Measurements from ENCODE around the gene TARDBP. TPM values are rescaled to one million over a fixed set of nuclear protein-coding genes. Genes with fewer than 3 reads are reported as not detected.

TARDBP gene
- total and polyA plus RNA-seq, 2 donors (not counting 1 experiment from before 2014, with no cell fraction given): 97.1 to 161 TPM

GRCh38 chr1:10973552-10973951 lies 38.9 kb upstream of the TARDBP start:
- no peaks in the 10 kb centered on the region for H3K79me2 ChIP-seq (ENCODE audit: control insufficient read depth, insufficient read depth, low read length)
- H3K27ac ChIP-seq (ENCODE audit: insufficient read depth, low read length): no peak overlapping the region
- H3K36me3 ChIP-seq (ENCODE audit: control insufficient read depth, insufficient read depth, low read length): no peaks in the 10 kb centered on the region
- H3K4me3 ChIP-seq (replicated peaks in 1 of 4; ENCODE audit: control extremely low read depth in 1 of 4, insufficient read depth in 1 of 4, low read depth in 3 of 4, low read length in 4 of 4): no peak overlapping the region
- no peaks in the 10 kb centered on the region for H3K9me3 ChIP-seq (ENCODE audit: control insufficient read depth, insufficient read depth, low read depth, low read length)
- H4K20me1 ChIP-seq (ENCODE audit: control insufficient read depth, extremely low read depth, insufficient read depth, low read length): no peaks in the 10 kb centered on the region
- H2AFZ ChIP-seq (ENCODE audit: low read length): no peak overlapping the region
- peak overlapping the region; percentile 35 for H3K4me2 ChIP-seq (ENCODE audit: extremely low read depth, insufficient read depth, low read length)
- no peaks in the 10 kb centered on the region for H3K27me3 ChIP-seq (ENCODE audit: control insufficient read depth, insufficient read depth, low read length)
- TF ChIP-seq EZH2 (IDR thresholded peaks at IDR 0.05; ENCODE audit: low read length, missing control alignments) (no peak), CTCF (conservative IDR thresholded peaks at IDR 0.05 in 1 of 2, IDR thresholded peaks at IDR 0.05 in 1 of 2; ENCODE audit: low read depth in 1 of 2, low read length in 2 of 2) (no peak)
- no peak overlapping the region for H3K9ac ChIP-seq (ENCODE audit: insufficient read depth, low read length)
- DNase-seq (ENCODE audit: low read depth in 2 of 2): peak; percentile 70 to 73
- peaks cover 4% of the 10 kb centered on the region for H3K4me1 ChIP-seq (ENCODE audit: control insufficient read depth, extremely low read depth, insufficient read depth, low read length)

DNA sequence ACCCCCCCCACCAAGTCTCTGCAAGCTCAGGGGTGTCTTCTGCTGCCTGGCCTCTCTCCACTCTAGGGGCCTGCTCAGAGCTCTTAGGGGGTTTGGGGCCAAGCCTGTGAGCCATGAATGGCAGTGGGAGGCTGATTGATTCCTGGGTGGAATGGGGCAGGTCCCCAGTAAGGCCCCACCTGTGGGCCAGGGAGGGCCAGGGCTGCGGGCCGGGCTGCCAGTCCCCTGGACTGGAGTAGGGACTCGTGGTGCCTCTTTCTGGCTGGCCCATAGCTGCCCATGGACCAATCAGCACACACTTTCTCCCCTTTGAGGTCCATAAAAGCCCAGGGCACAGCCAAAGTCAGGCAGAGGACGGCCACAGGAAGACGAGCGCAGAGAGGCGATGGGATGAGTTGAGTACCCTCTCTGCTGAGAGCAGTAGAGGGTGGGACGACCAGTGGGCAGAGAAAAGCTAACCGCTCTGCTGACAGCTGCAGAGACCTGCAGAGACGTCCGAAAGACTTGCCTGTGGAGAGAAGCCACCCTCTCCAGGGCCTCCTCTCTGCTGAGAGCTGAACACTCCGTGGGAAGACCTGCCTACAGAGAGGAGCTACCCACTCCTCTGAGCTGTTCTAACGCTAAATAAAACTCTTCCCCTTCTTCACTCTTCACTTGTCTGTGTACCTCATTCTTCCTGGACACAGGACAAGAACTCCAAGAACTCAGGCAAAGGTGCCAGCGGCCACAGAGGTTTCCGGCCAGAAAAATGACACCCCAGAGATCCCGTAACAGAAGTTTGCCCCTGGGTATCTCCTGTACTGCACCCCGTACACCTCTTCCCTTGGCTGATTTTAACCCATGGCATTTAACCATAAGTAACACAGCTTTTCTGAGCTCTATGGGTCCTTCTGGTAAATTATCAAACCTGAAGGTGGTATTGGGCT lies 38.2 kb upstream of the TARDBP start:
- TF ChIP-seq CTCF (conservative IDR thresholded peaks at IDR 0.05 in 1 of 2, IDR thresholded peaks at IDR 0.05 in 1 of 2; ENCODE audit: low read depth in 1 of 2, low read length in 2 of 2) (no peak), EZH2 (IDR thresholded peaks at IDR 0.05; ENCODE audit: low read length, missing control alignments) (no peak)
- Histone ChIP-seq H3K9ac (ENCODE audit: insufficient read depth, low read length) (no peak overlapping the region), H3K79me2 (ENCODE audit: control insufficient read depth, insufficient read depth, low read length) (no peaks in the 10 kb centered on the region), H4K20me1 (ENCODE audit: control insufficient read depth, extremely low read depth, insufficient read depth, low read length) (no peaks in the 10 kb centered on the region), H3K4me1 (ENCODE audit: control insufficient read depth, extremely low read depth, insufficient read depth, low read length) (peaks cover 4% of the 10 kb centered on the region), H2AFZ (ENCODE audit: low read length) (no peak overlapping the region), H3K9me3 (ENCODE audit: control insufficient read depth, insufficient read depth, low read depth, low read length) (no peaks in the 10 kb centered on the region), H3K27me3 (ENCODE audit: control insufficient read depth, insufficient read depth, low read length) (no peaks in the 10 kb centered on the region), H3K4me3 (replicated peaks in 1 of 4; ENCODE audit: control extremely low read depth in 1 of 4, insufficient read depth in 1 of 4, low read depth in 3 of 4, low read length in 4 of 4) (no peak overlapping the region), H3K36me3 (ENCODE audit: control insufficient read depth, insufficient read depth, low read length) (no peaks in the 10 kb centered on the region), H3K4me2 (ENCODE audit: extremely low read depth, insufficient read depth, low read length) (peak overlapping the region; percentile 35), H3K27ac (ENCODE audit: insufficient read depth, low read length) (no peak overlapping the region)
- no peak for DNase-seq (ENCODE audit: low read depth in 2 of 2)

DNA sequence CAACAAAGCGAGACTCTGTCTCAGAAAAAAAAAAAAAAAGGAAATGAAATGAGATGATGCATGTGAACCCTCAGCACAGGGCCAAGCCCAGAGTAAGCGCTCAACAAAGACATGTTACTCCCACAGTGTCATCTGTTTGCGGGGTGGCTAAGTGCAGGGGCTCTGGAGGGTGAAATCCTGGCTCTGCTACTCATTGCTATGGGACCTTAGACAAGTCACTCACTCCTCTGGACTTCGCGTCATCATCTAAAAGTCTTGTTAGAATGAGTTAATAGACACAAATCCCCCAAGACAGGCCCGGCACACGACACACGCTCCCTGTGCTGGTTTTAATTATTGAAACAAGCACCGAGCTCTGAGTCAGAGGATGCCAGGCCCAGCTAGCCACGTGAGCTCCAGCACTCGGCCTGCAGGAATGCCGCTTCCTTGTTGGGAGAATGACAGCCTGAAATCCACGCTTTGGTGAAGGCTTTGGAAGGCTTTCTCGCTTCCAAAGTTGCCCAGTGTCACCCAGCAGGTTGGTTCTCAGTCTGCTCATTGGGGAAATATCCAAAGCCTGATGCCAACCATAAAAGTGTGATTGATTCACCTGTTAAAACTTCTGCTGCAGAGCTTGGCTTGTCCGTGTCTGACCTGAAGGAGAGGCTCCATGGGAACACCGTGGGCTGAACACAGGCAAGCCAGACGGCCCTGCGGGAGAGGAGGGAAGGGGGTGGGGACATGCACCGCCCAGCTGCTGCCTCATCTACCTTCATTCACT lies 36.7 kb upstream of the TARDBP start:
- H3K4me2 ChIP-seq (ENCODE audit: extremely low read depth, insufficient read depth, low read length): no peak overlapping the region
- no peak overlapping the region for H2AFZ ChIP-seq (ENCODE audit: low read length)
- H3K4me1 ChIP-seq (ENCODE audit: control insufficient read depth, extremely low read depth, insufficient read depth, low read length): peaks cover 4% of the 10 kb centered on the region
- H3K9me3 ChIP-seq (ENCODE audit: control insufficient read depth, insufficient read depth, low read depth, low read length): no peaks in the 10 kb centered on the region
- no peaks in the 10 kb centered on the region for H3K27me3 ChIP-seq (ENCODE audit: control insufficient read depth, insufficient read depth, low read length)
- no peaks in the 10 kb centered on the region for H3K79me2 ChIP-seq (ENCODE audit: control insufficient read depth, insufficient read depth, low read length)
- TF ChIP-seq CTCF (conservative IDR thresholded peaks at IDR 0.05 in 1 of 2, IDR thresholded peaks at IDR 0.05 in 1 of 2; ENCODE audit: low read depth in 1 of 2, low read length in 2 of 2): no peak
- TF ChIP-seq EZH2 (IDR thresholded peaks at IDR 0.05; ENCODE audit: low read length, missing control alignments): no peak
- no peaks in the 10 kb centered on the region for H3K36me3 ChIP-seq (ENCODE audit: control insufficient read depth, insufficient read depth, low read length)
- no peaks in the 10 kb centered on the region for H4K20me1 ChIP-seq (ENCODE audit: control insufficient read depth, extremely low read depth, insufficient read depth, low read length)
- H3K9ac ChIP-seq (ENCODE audit: insufficient read depth, low read length): no peak overlapping the region
- DNase-seq (ENCODE audit: low read depth in 2 of 2): peak; percentile 38 to 88
- peak overlapping the region; percentile 28 for H3K27ac ChIP-seq (ENCODE audit: insufficient read depth, low read length)
- no peak overlapping the region for H3K4me3 ChIP-seq (replicated peaks in 1 of 4; ENCODE audit: control extremely low read depth in 1 of 4, insufficient read depth in 1 of 4, low read depth in 3 of 4, low read length in 4 of 4)

Measured in fibroblast of lung (primary cell).